Measurements from ENCODE around the gene GPD1L. TPM values are rescaled to one million over a fixed set of nuclear protein-coding genes. Genes with fewer than 3 reads are reported as not detected.

The GPD1L gene
- total and polyA plus RNA-seq, 2 donors (not counting 1 experiment from before 2014, with no cell fraction given) = 4.7 to 9.3 TPM

- H3K79me2 ChIP-seq (ENCODE audit: control insufficient read depth, insufficient read depth, low read length) = no peaks in the 10 kb centered on the region
- H3K4me3 ChIP-seq (ENCODE audit: control extremely low read depth in 1 of 5, extremely low read depth in 1 of 5, insufficient read depth in 1 of 5, low read depth in 2 of 5, low read length in 4 of 5) = no peak overlapping the region
- H3K9me3 ChIP-seq (ENCODE audit: control extremely low read depth in 1 of 3, control insufficient read depth in 2 of 3, insufficient read depth in 1 of 3, low read length in 2 of 3) = peaks cover 0 to 4% (median 3%) of the 10 kb centered on the region in 3 donors
- no peak for DNase-seq
- peaks cover 7% of the 10 kb centered on the region for H3K9me3 Mint-ChIP-seq (ENCODE audit: insufficient read depth)
- CTCF ChIA-PET = no interaction called here
- intact Hi-C loops (cut with micrococcal nuclease) = no loop called here
- H2AFZ ChIP-seq (ENCODE audit: insufficient read depth, low read depth, low read length, poor library complexity, severe bottlenecking) = no peak overlapping the region
- no peak overlapping the region for H3K4me3 Mint-ChIP-seq
- POLR2A ChIA-PET = no interaction called here
- 80% methylated on average over 1 of the region's 2 CpGs for WGBS (ENCODE audit: insufficient coverage)
- H3K27me3 ChIP-seq (replicated peaks in 1 of 4; ENCODE audit: control extremely low read depth in 1 of 4, control insufficient read depth in 3 of 4, insufficient read depth in 4 of 4, low read length in 3 of 4) = no peaks in the 10 kb centered on the region
- H3K4me1 Mint-ChIP-seq = no peaks in the 10 kb centered on the region
- H3K36me3 ChIP-seq (replicated peaks in 1 of 2; ENCODE audit: control extremely low read depth in 1 of 2, control insufficient read depth in 1 of 2, extremely low read depth in 1 of 2, insufficient read depth in 2 of 2, low read length in 1 of 2) = no peaks in the 10 kb centered on the region
- no peak overlapping the region for H3K27ac Mint-ChIP-seq
- no peak for ATAC-seq (ENCODE audit: low read depth)
- H3K4me1 ChIP-seq (ENCODE audit: control insufficient read depth in 2 of 2, insufficient read depth in 2 of 2, low read length in 2 of 2) = no peaks in the 10 kb centered on the region
- no peak overlapping the region for H3K27ac ChIP-seq (ENCODE audit: low read length in 2 of 2)
- peaks cover 24% of the 10 kb centered on the region for H3K27me3 Mint-ChIP-seq
- H4K20me1 ChIP-seq (ENCODE audit: control insufficient read depth, insufficient read depth, low read length, poor library complexity, severe bottlenecking) = no peaks in the 10 kb centered on the region
- no peak for TF ChIP-seq CTCF (IDR thresholded peaks at IDR 0.05)
- TF ChIP-seq EZH2 (IDR thresholded peaks at IDR 0.05; ENCODE audit: borderline replicate concordance, insufficient read depth, low read depth, low read length, poor library complexity, severe bottlenecking) = no peak
- H3K9ac ChIP-seq (ENCODE audit: low read length) = no peak overlapping the region
- no peak overlapping the region for H3K4me2 ChIP-seq (replicated peaks; ENCODE audit: low read depth, low read length, poor library complexity, severe bottlenecking)
Observed at GRCh38 chr3:32215185-32215584, 108.8 kb downstream of the GPD1L start.

DNA sequence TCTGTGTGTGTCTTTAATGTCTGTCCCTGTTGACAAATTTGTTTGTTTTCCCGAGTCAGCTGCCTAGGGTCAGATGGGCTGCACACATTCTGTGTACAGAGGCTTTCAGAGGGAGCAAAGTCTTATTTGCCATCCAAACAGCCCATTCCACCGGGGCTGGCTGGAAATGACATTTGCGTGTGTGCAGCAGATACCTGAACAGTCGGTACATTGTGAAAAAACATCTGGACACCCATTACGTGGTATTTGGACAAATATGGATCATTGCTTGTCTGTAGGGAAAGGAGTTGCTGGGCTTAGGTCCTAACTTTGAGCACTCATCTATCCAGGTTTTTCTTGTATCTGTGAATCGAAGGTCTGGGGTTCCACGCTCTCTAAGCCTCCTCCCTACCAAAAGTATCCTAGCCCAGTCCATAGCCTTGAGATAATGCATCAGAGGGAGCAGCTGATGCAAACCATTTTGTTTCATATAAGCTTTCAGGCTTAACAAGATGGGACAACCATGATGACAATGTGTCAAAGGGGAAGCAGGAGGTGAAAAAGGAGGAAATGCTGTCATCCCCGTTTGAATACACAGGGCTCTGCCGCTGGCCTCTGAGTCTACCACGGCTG is 109.9 kb downstream of the GPD1L start:
- no peaks in the 10 kb centered on the region for H3K4me1 Mint-ChIP-seq
- H3K27ac Mint-ChIP-seq = no peak overlapping the region
- ChIA-PET POLR2A (no interaction called here), CTCF (no interaction called here)
- Histone ChIP-seq H3K4me2 (replicated peaks; ENCODE audit: low read depth, low read length, poor library complexity, severe bottlenecking) (no peak overlapping the region), H3K79me2 (ENCODE audit: control insufficient read depth, insufficient read depth, low read length) (no peaks in the 10 kb centered on the region), H4K20me1 (ENCODE audit: control insufficient read depth, insufficient read depth, low read length, poor library complexity, severe bottlenecking) (no peaks in the 10 kb centered on the region), H2AFZ (ENCODE audit: insufficient read depth, low read depth, low read length, poor library complexity, severe bottlenecking) (no peak overlapping the region), H3K9ac (ENCODE audit: low read length) (no peak overlapping the region), H3K27ac (ENCODE audit: low read length in 2 of 2) (no peak overlapping the region), H3K36me3 (replicated peaks in 1 of 2; ENCODE audit: control extremely low read depth in 1 of 2, control insufficient read depth in 1 of 2, extremely low read depth in 1 of 2, insufficient read depth in 2 of 2, low read length in 1 of 2) (no peaks in the 10 kb centered on the region), H3K27me3 (replicated peaks in 1 of 4; ENCODE audit: control extremely low read depth in 1 of 4, control insufficient read depth in 3 of 4, insufficient read depth in 4 of 4, low read length in 3 of 4) (no peaks in the 10 kb centered on the region), H3K4me3 (ENCODE audit: control extremely low read depth in 1 of 5, extremely low read depth in 1 of 5, insufficient read depth in 1 of 5, low read depth in 2 of 5, low read length in 4 of 5) (no peak overlapping the region), H3K9me3 (ENCODE audit: control extremely low read depth in 1 of 3, control insufficient read depth in 2 of 3, insufficient read depth in 1 of 3, low read length in 2 of 3) (peaks cover 0 to 4% (median 3%) of the 10 kb centered on the region in 3 donors), H3K4me1 (ENCODE audit: control insufficient read depth in 2 of 2, insufficient read depth in 2 of 2, low read length in 2 of 2) (no peaks in the 10 kb centered on the region)
- WGBS (ENCODE audit: insufficient coverage) = 57% methylated on average over 4 of the region's 10 CpGs
- peaks cover 7% of the 10 kb centered on the region for H3K9me3 Mint-ChIP-seq (ENCODE audit: insufficient read depth)
- ATAC-seq (ENCODE audit: low read depth) (no peak), DNase-seq (no peak)
- no peak overlapping the region for H3K4me3 Mint-ChIP-seq
- H3K27me3 Mint-ChIP-seq = peaks cover 32% of the 10 kb centered on the region
- intact Hi-C loops (cut with micrococcal nuclease) = no loop called here
- no peak for TF ChIP-seq EZH2 (IDR thresholded peaks at IDR 0.05; ENCODE audit: borderline replicate concordance, insufficient read depth, low read depth, low read length, poor library complexity, severe bottlenecking)
- no peak for TF ChIP-seq CTCF (IDR thresholded peaks at IDR 0.05)
